Mucosa of rectum (tissue), 2 donors: Measurements from ENCODE around the gene CGB1.

Source experiments
- H3K27ac ChIP-seq, 2 donors: one replicate each; pipeline ENCODE4 v1.7.0; 2013; ENCODE audit warnings: inconsistent platforms in 2 of 2, low read depth in 2 of 2, low read length in 2 of 2
- H3K27me3 ChIP-seq, 2 donors: one replicate each; pipeline ENCODE4 v1.7.0; 2013; ENCODE audit warnings: low read length in 2 of 2; ENCODE audit not compliant: control insufficient read depth in 2 of 2, insufficient read depth in 2 of 2
- H3K36me3 ChIP-seq, 2 donors: one replicate each; pipeline ENCODE4 v1.7.0; 2013; ENCODE audit warnings: low read length in 2 of 2; ENCODE audit not compliant: control insufficient read depth in 2 of 2, insufficient read depth in 2 of 2
- H3K4me1 ChIP-seq, 2 donors: one replicate each; pipeline ENCODE4 v1.7.0; 2013; ENCODE audit warnings: low read length in 2 of 2, mild to moderate bottlenecking in 1 of 2; ENCODE audit not compliant: control insufficient read depth in 2 of 2, insufficient read depth in 2 of 2
- H3K4me3 ChIP-seq, 2 donors: one replicate each; pipeline ENCODE4 v1.7.0; 2013; ENCODE audit warnings: low read length in 2 of 2
- H3K9ac ChIP-seq, 2 donors: one replicate each; pipeline ENCODE4 v1.7.0; 2013; ENCODE audit warnings: low read length in 2 of 2, low read depth in 1 of 2, mild to moderate bottlenecking in 1 of 2
- H3K9me3 ChIP-seq, 2 donors: one replicate each; pipeline ENCODE4 v1.7.0; 2013; ENCODE audit warnings: low read length in 2 of 2; ENCODE audit not compliant: control insufficient read depth in 2 of 2
- donor health status: healthy.
- donor health status: Normal muscosa, but diverticular disease.

The CGB1 gene

DNA sequence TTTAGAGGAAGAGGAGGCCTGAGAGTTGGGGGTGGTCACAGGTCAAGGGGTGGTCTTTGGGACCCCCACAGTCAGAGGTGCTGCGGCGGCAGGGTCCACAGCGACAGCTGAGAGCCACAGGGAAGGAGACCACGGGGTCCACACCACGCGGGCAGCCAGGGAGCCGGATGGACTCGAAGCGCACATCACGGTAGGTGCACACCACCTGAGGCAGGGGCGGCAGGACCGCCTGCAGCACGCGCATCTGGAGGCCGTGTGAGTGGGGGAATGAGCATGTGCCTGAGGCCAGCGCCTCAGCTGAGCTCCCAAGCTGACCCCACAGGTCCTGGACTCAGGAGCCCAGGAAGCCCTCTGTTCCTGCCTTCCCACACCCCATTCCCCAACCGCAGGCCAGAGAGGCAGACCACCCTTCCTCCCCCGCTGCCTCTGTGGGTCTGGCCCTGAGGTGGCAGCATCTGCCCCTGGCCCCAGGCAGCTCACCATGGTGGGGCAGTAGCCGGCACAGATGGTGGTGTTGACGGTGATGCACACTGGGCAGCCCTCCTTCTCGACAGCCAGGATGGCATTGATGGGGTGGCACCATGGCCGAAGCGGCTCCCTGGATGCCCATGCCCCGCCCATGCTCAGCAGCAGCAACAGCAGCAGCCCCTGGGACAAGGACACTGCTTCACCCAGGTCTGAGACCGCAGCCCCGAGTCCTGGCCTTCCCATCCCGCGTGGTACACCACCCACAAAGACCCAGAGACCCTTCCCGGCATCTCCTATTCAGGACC, 20.4 kb downstream of the CGB1 start:
- Histone ChIP-seq H3K36me3 (peaks cover 23 to 32% of the 10 kb centered on the region in 2 donors), H3K27ac (no peak overlapping the region), H3K4me1 (peaks cover 9 to 17% of the 10 kb centered on the region in 2 donors), H3K27me3 (peaks cover 6 to 14% of the 10 kb centered on the region in 2 donors), H3K9ac (no peak overlapping the region), H3K4me3 (no peak overlapping the region), H3K9me3 (no peaks in the 10 kb centered on the region)

DNA sequence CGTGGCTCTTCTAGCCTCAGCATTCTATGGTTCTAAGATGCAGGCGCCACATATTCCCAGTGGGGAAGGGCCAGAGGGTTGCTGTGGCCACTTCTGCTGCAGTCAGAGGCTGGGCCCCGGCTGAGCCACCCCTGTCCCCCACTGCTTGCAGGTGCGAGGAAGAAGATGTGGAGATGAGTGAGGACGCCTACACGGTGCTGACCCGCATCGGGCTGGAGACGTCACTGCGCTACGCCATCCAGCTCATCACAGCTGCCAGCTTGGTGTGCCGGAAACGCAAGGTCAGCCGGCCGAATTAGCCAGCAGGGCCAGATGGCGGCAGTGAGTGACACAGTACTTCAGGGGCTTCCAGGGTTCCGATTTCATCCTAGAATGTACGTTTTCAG, 21.8 kb downstream of the CGB1 start:
- H3K36me3 ChIP-seq, result peaks cover 36 to 37% of the 10 kb centered on the region in 2 donors
- peaks cover 0 to 4% of the 10 kb centered on the region in 2 donors for H3K27me3 ChIP-seq
- no peaks in the 10 kb centered on the region for H3K9me3 ChIP-seq
- H3K9ac ChIP-seq, result no peak overlapping the region
- no peak overlapping the region for H3K27ac ChIP-seq
- no peak overlapping the region for H3K4me3 ChIP-seq
- peaks cover 9 to 17% of the 10 kb centered on the region in 2 donors for H3K4me1 ChIP-seq

DNA sequence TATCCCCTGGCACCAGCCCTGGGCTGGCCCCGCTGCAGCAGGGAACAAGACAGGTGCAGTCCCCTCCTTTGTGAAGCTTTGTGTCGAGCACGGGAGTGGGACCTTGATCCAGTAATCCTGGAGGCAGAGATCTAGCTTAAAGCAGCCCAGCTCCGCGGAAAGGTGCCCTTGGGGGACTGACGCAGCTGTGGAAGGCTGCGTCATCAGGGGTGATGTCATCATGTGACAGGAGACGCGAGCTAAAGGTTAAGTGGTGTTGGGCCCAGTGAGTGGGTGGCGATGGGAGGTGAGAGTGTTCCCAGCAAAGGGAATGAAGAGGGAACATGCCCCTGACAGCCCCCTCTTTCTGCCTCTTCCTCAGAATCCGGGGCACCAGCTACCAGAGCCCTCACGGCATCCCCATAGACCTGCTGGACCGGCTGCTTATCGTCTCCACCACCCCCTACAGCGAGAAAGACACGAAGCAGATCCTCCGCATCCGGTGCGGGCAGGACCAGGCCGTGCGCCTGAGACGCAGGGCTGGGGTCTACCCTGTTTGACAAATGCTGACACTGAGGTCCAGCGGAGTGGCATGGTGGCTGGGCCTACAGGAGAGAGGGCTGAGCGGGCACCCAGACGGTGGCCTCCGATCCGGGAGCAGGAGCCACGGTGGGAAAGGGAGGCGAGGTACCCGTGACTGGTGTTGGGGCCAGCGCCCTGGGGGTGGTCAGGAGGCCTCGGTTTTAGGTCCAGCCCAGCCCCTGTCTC, 22.4 kb downstream of the CGB1 start:
- Histone ChIP-seq H3K9me3 (no peaks in the 10 kb centered on the region), H3K36me3 (peaks cover 41 to 42% of the 10 kb centered on the region in 2 donors), H3K9ac (no peak overlapping the region), H3K27me3 (peaks cover 0 to 4% of the 10 kb centered on the region in 2 donors), H3K27ac (no peak overlapping the region), H3K4me3 (no peak overlapping the region), H3K4me1 (peaks cover 5 to 15% of the 10 kb centered on the region in 2 donors)

DNA sequence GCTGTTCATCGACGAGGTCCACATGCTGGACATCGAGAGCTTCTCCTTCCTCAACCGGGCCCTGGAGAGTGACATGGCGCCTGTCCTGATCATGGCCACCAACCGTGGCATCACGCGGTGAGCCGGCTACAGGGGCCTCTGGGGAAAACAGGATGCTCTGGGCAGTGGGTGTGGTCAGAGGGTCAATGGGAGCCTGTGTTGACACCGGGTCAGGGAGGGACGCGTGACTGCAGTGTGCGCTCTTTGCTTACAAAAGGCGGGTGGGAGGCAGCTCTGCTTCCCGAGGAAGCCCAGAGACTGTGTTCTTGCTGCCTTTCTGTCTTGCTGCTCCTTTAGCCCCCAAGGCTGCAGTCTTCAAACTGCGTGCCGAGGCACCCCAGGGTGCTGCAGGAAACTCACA, 25.5 kb downstream of the CGB1 start:
- Histone ChIP-seq H3K4me1 (no peaks in the 10 kb centered on the region), H3K27me3 (no peaks in the 10 kb centered on the region), H3K36me3 (peaks cover 53 to 55% of the 10 kb centered on the region in 2 donors), H3K9ac (no peak overlapping the region), H3K4me3 (no peak overlapping the region), H3K27ac (no peak overlapping the region), H3K9me3 (no peaks in the 10 kb centered on the region)

DNA sequence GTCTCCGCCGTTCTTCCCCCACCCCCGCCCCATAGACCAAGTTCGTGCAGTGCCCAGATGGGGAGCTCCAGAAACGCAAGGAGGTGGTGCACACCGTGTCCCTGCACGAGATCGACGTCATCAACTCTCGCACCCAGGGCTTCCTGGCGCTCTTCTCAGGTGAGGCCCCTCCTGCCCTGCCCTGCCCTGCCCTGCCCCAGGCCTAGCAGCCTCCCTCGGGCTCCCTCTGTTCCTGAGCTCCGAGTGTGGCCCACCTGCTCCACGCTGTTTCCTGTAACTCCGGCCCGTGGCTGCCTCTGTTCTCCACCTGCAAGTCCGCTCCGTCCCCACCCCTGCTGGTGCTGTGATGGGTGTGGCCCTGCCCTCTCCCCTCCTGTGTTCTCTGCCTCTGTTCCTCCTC, 26.2 kb downstream of the CGB1 start:
- no peak overlapping the region for H3K9ac ChIP-seq
- no peaks in the 10 kb centered on the region for H3K4me1 ChIP-seq
- H3K4me3 ChIP-seq, result no peak overlapping the region
- H3K36me3 ChIP-seq, result peaks cover 51 to 52% of the 10 kb centered on the region in 2 donors
- no peak overlapping the region for H3K27ac ChIP-seq
- no peaks in the 10 kb centered on the region for H3K9me3 ChIP-seq
- H3K27me3 ChIP-seq, result no peaks in the 10 kb centered on the region

GRCh38 chr19:49009828-49010227, 26.9 kb downstream of the CGB1 start:
- Histone ChIP-seq H3K27me3 (no peaks in the 10 kb centered on the region), H3K4me1 (no peaks in the 10 kb centered on the region), H3K9me3 (no peaks in the 10 kb centered on the region), H3K27ac (no peak overlapping the region), H3K9ac (no peak overlapping the region), H3K36me3 (peaks cover 50 to 52% of the 10 kb centered on the region in 2 donors), H3K4me3 (no peak overlapping the region)

GRCh38 chr19:49006905-49007304, 29.8 kb downstream of the CGB1 start:
- Histone ChIP-seq H3K27me3 (no peaks in the 10 kb centered on the region), H3K9me3 (no peaks in the 10 kb centered on the region), H3K36me3 (peaks cover 46 to 65% of the 10 kb centered on the region in 2 donors), H3K9ac (no peak overlapping the region), H3K4me1 (no peaks in the 10 kb centered on the region), H3K27ac (no peak overlapping the region), H3K4me3 (no peak overlapping the region)

- Histone ChIP-seq H3K27ac (no peak overlapping the region), H3K9me3 (no peaks in the 10 kb centered on the region), H3K27me3 (no peaks in the 10 kb centered on the region), H3K36me3 (peaks cover 39 to 52% of the 10 kb centered on the region in 2 donors), H3K4me1 (no peaks in the 10 kb centered on the region), H3K4me3 (no peak overlapping the region), H3K9ac (no peak overlapping the region)
Observed at GRCh38 chr19:49004964-49005614, 31.6 kb downstream of the CGB1 start.

- H3K4me1 ChIP-seq, result no peaks in the 10 kb centered on the region
- no peak overlapping the region for H3K27ac ChIP-seq
- H3K4me3 ChIP-seq, result no peak overlapping the region
- peaks cover 32 to 44% of the 10 kb centered on the region in 2 donors for H3K36me3 ChIP-seq
- no peaks in the 10 kb centered on the region for H3K9me3 ChIP-seq
- H3K9ac ChIP-seq, result no peak overlapping the region
- H3K27me3 ChIP-seq, result no peaks in the 10 kb centered on the region
Observed at GRCh38 chr19:49004133-49004532, 32.6 kb downstream of the CGB1 start.
